BJ (cell line): Measurements from ENCODE around the gene ESAM. TPM values are rescaled to one million over a fixed set of nuclear protein-coding genes. Genes with fewer than 3 reads are reported as not detected.

Source experiments
- CTCF ChIA-PET: fragments of 350-600 bp; formaldehyde crosslinking; extraction: SDS; loops from one replicate; lab custom pipeline; 2021; ENCODE audit warnings: antibody characterized with exemption, inconsistent platforms; lab: Yijun Ruan, JAX
- POLR2A ChIA-PET: fragments of 300-600 bp; sonication (Branson Sonifier 250); formaldehyde crosslinking; extraction: SDS; loops from one replicate; lab custom pipeline; 2021; ENCODE audit warnings: antibody characterized with exemption; lab: Charles Lee
- DNase-seq: peaks from one replicate; pipeline ENCODE4 v3.0.0-alpha.2; 2011; ENCODE audit warnings: low read depth
- H3K27me3 ChIP-seq: 2 replicates; pipeline ENCODE4 v1.6.0; 2011; ENCODE audit warnings: low read length; ENCODE audit not compliant: control insufficient read depth, insufficient read depth
- H3K36me3 ChIP-seq: 2 replicates; pipeline ENCODE4 v1.5.1; 2011; ENCODE audit warnings: low read length; ENCODE audit not compliant: control insufficient read depth, insufficient read depth
- H3K4me3 ChIP-seq: 2 replicates; pipeline ENCODE4 v1.5.1; 2011; ENCODE audit warnings: low read depth, mild to moderate bottlenecking, control low read depth, low read length
- CTCF ChIP-seq: IDR thresholded peaks from 2 replicates; pipeline ENCODE4 v1.5.1; 2011; ENCODE audit warnings: low read depth, mild to moderate bottlenecking, control low read depth, inconsistent platforms, low read length, moderate library complexity; ENCODE audit not compliant: insufficient read depth
- polyA plus RNA-seq: library from polyadenylated mRNA; depleted of rRNA; stranded (reverse); fragments of >200 nt; gene quantifications from 2 replicates; pipeline ENCODE4 v1.2.3, GENCODE V29; 2011

ESAM gene
- polyA plus RNA-seq, 1 experiment: 0.17 TPM

DNA sequence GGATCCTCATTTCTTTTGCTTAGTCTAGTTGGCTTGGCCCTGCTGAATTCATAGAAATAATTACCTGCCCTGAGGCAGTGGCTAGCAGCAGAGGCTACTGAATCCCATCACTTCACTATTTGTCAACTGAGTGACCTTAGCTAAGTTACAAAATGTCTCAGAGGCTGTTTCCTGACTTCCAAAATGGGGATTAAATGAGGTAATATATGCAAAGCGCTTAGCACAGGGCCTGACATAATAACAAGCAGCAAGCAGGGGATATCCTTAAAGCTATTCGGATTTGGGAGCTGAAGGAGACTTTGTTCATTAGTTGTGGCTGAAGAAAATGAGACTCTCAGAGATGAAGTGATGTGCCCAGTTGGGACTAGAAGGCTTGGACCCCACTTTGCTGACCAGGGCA, 19.5 kb downstream of the ESAM start:
- no peak for TF ChIP-seq CTCF
- H3K4me3 ChIP-seq: no peak overlapping the region
- no peak for DNase-seq
- H3K27me3 ChIP-seq: peaks cover 27% of the 10 kb centered on the region
- ChIA-PET CTCF (interaction anchor here (0.6 to 2.5 kb wide), 5 partner anchors 11 to 96 kb away, joined by 3 to 7 read pairs (median 3); no protein-coding TSS in a partner anchor), POLR2A (no interaction called here)
- H3K36me3 ChIP-seq: no peaks in the 10 kb centered on the region

GRCh38 chr11:124740277-124740882, 21.7 kb downstream of the ESAM start:
- no peak for DNase-seq
- ChIA-PET POLR2A (no interaction called here), CTCF (interaction anchor here (0.6 to 1.9 kb wide), 10 partner anchors 10 to 196 kb away, joined by 3 to 5 read pairs (median 4); partner anchors contain the start of gene HEPACAM)
- Histone ChIP-seq H3K27me3 (peaks cover 34% of the 10 kb centered on the region), H3K4me3 (peak overlapping the region; percentile 48), H3K36me3 (no peaks in the 10 kb centered on the region)
- peak; percentile 62 for TF ChIP-seq CTCF

GRCh38 chr11:124739479-124740276, 22.4 kb downstream of the ESAM start, which contains the start of gene NRGN:
Gene NRGN, plus strand, starts transcription at chr11:124739942. Its CDS starts 143 bp downstream, at chr11:124740085.
- DNase-seq: peak; percentile 25
- CTCF ChIA-PET: interaction anchor here (1.0 to 1.9 kb wide), 7 partner anchors 9 to 128 kb away, joined by 3 to 9 read pairs (median 4); no protein-coding TSS in a partner anchor
- peaks cover 28% of the 10 kb centered on the region for H3K27me3 ChIP-seq
- TF ChIP-seq CTCF: no peak
- peak within 1 kb of the TSS; percentile 48 for H3K4me3 ChIP-seq
- POLR2A ChIA-PET: no interaction called here
- no peaks in the 10 kb centered on the region for H3K36me3 ChIP-seq

GRCh38 chr11:124738713-124739478, 23.2 kb downstream of the ESAM start:
- TF ChIP-seq CTCF: no peak
- ChIA-PET POLR2A (no interaction called here), CTCF (interaction anchor here (0.8 to 1.9 kb wide), 4 partner anchors 20 to 70 kb away, joined by 3 to 9 read pairs (median 4); no protein-coding TSS in a partner anchor)
- DNase-seq: no peak
- H3K4me3 ChIP-seq: no peak overlapping the region
- no peaks in the 10 kb centered on the region for H3K36me3 ChIP-seq
- H3K27me3 ChIP-seq: peaks cover 30% of the 10 kb centered on the region
